HUDEP-2 (cell line): ENCODE measurements around the gene APOL2.
"Not testable (repeated sequence)": the region's sequence is repeated elsewhere in the genome, so short reads cannot be mapped to it uniquely, and the experiment has no call there.

Source experiments
- DNase-seq, 76 experiments: peaks; one replicate each; lab custom pipeline; 2025; ENCODE audit not compliant: unreplicated experiment in 76 of 76; lab: John Stamatoyannopoulos, UW

Gene APOL2

GRCh38 chr22:36224245-36224644, 15.1 kb downstream of the APOL2 start:
- no peak for DNase-seq

- DNase-seq = no peak
Measured at GRCh38 chr22:36223504-36223903, 15.8 kb downstream of the APOL2 start.

GRCh38 chr22:36222887-36223450, 16.4 kb downstream of the APOL2 start:
- no peak for DNase-seq

- DNase-seq = peak in 44 of 76 experiments; percentile 6 to 58 (median 34)
Measured at GRCh38 chr22:36221799-36222751, 17.3 kb downstream of the APOL2 start.

GRCh38 chr22:36220451-36220921, 18.8 kb downstream of the APOL2 start:
- DNase-seq = peak in 55 of 76 experiments; percentile 8 to 74 (median 39)

GRCh38 chr22:36218648-36219193, 20.6 kb downstream of the APOL2 start:
- no peak for DNase-seq

GRCh38 chr22:36215981-36216380, 23.3 kb downstream of the APOL2 start:
- no peak for DNase-seq

GRCh38 chr22:36213586-36213985, 25.7 kb downstream of the APOL2 start:
- DNase-seq = no peak

GRCh38 chr22:36212901-36213300, 26.4 kb downstream of the APOL2 start:
- DNase-seq = no peak

GRCh38 chr22:36211237-36211861, 28.0 kb downstream of the APOL2 start:
- peak in 4 of 76 experiments; percentile 10 to 30 (median 24) for DNase-seq

- DNase-seq = no peak
Measured at GRCh38 chr22:36210224-36210623, 29.1 kb downstream of the APOL2 start.

- DNase-seq = peak in 3 of 76 experiments; percentile 12 to 35 (median 13)
Measured at GRCh38 chr22:36209488-36209908, 29.8 kb downstream of the APOL2 start.

- no peak for DNase-seq
Measured at GRCh38 chr22:36208914-36209313, 30.4 kb downstream of the APOL2 start.

- no peak for DNase-seq
Measured at GRCh38 chr22:36208162-36208765, 31.1 kb downstream of the APOL2 start.

GRCh38 chr22:36206255-36206654, 33.1 kb downstream of the APOL2 start:
- DNase-seq = no peak

GRCh38 chr22:36205573-36205972, 33.8 kb downstream of the APOL2 start:
- not testable (repeated sequence) for DNase-seq

- DNase-seq = peak in 1 of 76 experiments; percentile 8
Measured at GRCh38 chr22:36204632-36205015, 34.7 kb downstream of the APOL2 start.

- DNase-seq = no peak
Measured at GRCh38 chr22:36204001-36204631, 35.2 kb downstream of the APOL2 start.

GRCh38 chr22:36203441-36203840, 35.9 kb downstream of the APOL2 start:
- peak in 8 of 76 experiments; percentile 12 to 58 (median 32) for DNase-seq

- DNase-seq = peak in 29 of 76 experiments; percentile 9 to 54 (median 25)
Measured at GRCh38 chr22:36202906-36203305, 36.4 kb downstream of the APOL2 start.
